CD8-positive, alpha-beta memory T cell (primary cell): ENCODE data around the gene ARHGEF7. TPM values are rescaled to one million over a fixed set of nuclear protein-coding genes. Genes with fewer than 3 reads are reported as not detected.

ENCODE experiments used
- CTCF ChIA-PET: fragments of 350-600 bp; sonication (Branson Sonifier 250); formaldehyde crosslinking; loops from one replicate; lab custom pipeline; 2021; ENCODE audit warnings: antibody characterized with exemption; lab: Charles Lee
- POLR2A ChIA-PET: fragments of 350-600 bp; sonication (Branson Sonifier 250); formaldehyde crosslinking; loops from one replicate; lab custom pipeline; 2021; ENCODE audit warnings: antibody characterized with exemption; lab: Charles Lee
- DNase-seq, 5 donors: peaks; one replicate each; pipeline versions ENCODE4 v3.0.0 to v3.0.0-alpha.2; 2020 to 2022; ENCODE audit warnings: mixed read lengths in 1 of 5
- H3K27ac ChIP-seq: one replicate; pipeline ENCODE4 v1.7.0; 2013; ENCODE audit warnings: low read depth, mild to moderate bottlenecking, low read length, moderate library complexity
- H3K27me3 ChIP-seq: 2 replicates; pipeline ENCODE4 v1.7.0; 2013; ENCODE audit warnings: low read length, mild to moderate bottlenecking; ENCODE audit not compliant: insufficient read depth, poor library complexity, severe bottlenecking
- H3K36me3 ChIP-seq: 2 replicates; pipeline ENCODE4 v1.7.0; 2013; ENCODE audit warnings: mild to moderate bottlenecking, low read length, moderate library complexity; ENCODE audit not compliant: insufficient read depth
- H3K4me1 ChIP-seq: 2 replicates; pipeline ENCODE4 v1.7.0; 2013; ENCODE audit warnings: mild to moderate bottlenecking, low read length, moderate library complexity; ENCODE audit not compliant: insufficient read depth
- H3K4me3 ChIP-seq: 2 replicates; pipeline ENCODE4 v1.7.0; 2013; ENCODE audit warnings: mild to moderate bottlenecking, low read length
- H3K9me3 ChIP-seq: 2 replicates; pipeline ENCODE4 v1.7.0; 2013; ENCODE audit warnings: mild to moderate bottlenecking, low read length
- H3K27ac Mint-ChIP-seq, 8 donors: one replicate each; pipeline ENCODE4 v1.8.0; 2020 to 2021; ENCODE audit warnings: mixed read lengths in 8 of 8, mild to moderate bottlenecking in 6 of 8, inconsistent platforms in 3 of 8, moderate library complexity in 3 of 8
- H3K27me3 Mint-ChIP-seq, 2 donors: one replicate each; pipeline ENCODE4 v1.8.0; 2020 to 2021; ENCODE audit warnings: mixed read lengths in 2 of 2, mild to moderate bottlenecking in 1 of 2, moderate library complexity in 1 of 2
- H3K36me3 Mint-ChIP-seq, 3 donors: one replicate each; pipeline ENCODE4 v1.8.0; 2020 to 2021; ENCODE audit warnings: mixed read lengths in 3 of 3, inconsistent platforms in 1 of 3, mild to moderate bottlenecking in 1 of 3
- H3K4me1 Mint-ChIP-seq, 3 donors: one replicate each; pipeline ENCODE4 v1.8.0; 2020 to 2021; ENCODE audit warnings: mixed read lengths in 3 of 3, inconsistent platforms in 1 of 3, mild to moderate bottlenecking in 1 of 3
- H3K4me3 Mint-ChIP-seq, 7 donors: one replicate each; pipeline ENCODE4 v1.8.0; 2020 to 2021; ENCODE audit warnings: mixed read lengths in 7 of 7, mild to moderate bottlenecking in 6 of 7, moderate library complexity in 4 of 7, inconsistent platforms in 2 of 7
- H3K9me3 Mint-ChIP-seq, 5 donors: one replicate each; pipeline ENCODE4 v1.8.0; 2020 to 2022; ENCODE audit warnings: mixed read lengths in 5 of 5, mild to moderate bottlenecking in 3 of 5, moderate library complexity in 2 of 5, inconsistent platforms in 1 of 5
- polyA plus RNA-seq: library from polyadenylated mRNA; unstranded; fragments of 300-500 nt; fragmentation: Illumina TruSeq; gene quantifications from one replicate; pipeline ENCODE4 v1.2.3, GENCODE V29; 2021
- total RNA-seq, 2 experiments: library from RNA; stranded (reverse); gene quantifications; one replicate each; pipeline ENCODE4 v1.2.3, GENCODE V29; 2021

The ARHGEF7 gene
- total and polyA plus RNA-seq, 3 experiments from 2014 or later = 12.0 to 46.2 (median 45.9) TPM

DNA sequence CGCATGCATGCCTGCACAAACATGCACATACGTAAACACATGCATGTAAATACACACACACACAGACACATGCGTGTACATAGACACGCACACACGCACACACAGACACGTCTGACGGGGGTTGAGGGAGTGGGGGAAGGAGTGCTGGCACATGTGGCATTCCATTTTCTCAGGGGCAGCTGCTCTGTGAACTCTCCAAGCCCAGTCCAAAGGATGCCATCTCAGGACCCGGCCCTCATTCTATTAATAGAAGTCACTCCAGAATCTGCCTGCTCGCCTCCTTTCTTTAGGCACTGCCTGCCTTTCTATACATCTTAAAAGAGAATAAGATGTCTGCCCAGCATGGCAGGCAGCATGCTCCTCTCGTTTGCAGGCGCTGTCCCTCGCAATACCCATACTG, 5.3 kb downstream of the ARHGEF7 start:
- POLR2A ChIA-PET = no interaction called here
- no peak overlapping the region for H3K27ac ChIP-seq
- CTCF ChIA-PET = no interaction called here
- H3K4me1 Mint-ChIP-seq = peaks cover 5 to 7% (median 5%) of the 10 kb centered on the region in 3 donors
- peaks cover 0 to 4% (median 0%) of the 10 kb centered on the region in 5 donors for H3K9me3 Mint-ChIP-seq
- H3K4me3 ChIP-seq = no peak overlapping the region
- H3K27ac Mint-ChIP-seq = peak overlapping the region in 1 of 8 donors; percentile 69
- H3K4me3 Mint-ChIP-seq = no peak overlapping the region
- peaks cover 0 to 5% (median 2%) of the 10 kb centered on the region in 3 donors for H3K36me3 Mint-ChIP-seq
- peaks cover 29 to 64% of the 10 kb centered on the region in 2 donors for H3K27me3 Mint-ChIP-seq
- no peaks in the 10 kb centered on the region for H3K9me3 ChIP-seq
- H3K4me1 ChIP-seq = no peaks in the 10 kb centered on the region
- no peaks in the 10 kb centered on the region for H3K36me3 ChIP-seq
- DNase-seq = no peak
- peaks cover 14% of the 10 kb centered on the region for H3K27me3 ChIP-seq

DNA sequence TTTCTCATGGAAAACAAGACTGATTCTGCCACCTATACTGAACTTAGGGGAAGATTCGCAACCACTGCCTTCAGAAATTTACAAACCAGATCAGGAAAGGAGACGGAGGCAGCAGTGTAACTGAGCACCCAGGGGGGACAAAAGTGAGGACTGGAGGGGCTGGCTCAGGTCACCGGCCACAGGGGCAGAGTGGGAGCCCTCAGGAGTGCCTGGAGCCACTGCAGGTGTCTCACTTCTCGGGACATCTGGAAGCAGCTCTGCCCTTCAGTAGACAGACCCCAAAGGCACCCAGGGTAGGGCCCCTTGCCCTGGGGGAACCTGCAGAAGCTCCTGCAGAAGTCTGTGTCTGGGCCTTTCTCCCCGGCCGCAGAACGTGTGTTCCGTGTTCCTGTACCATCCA, 5.8 kb downstream of the ARHGEF7 start:
- POLR2A ChIA-PET = no interaction called here
- Mint-ChIP-seq H3K36me3 (peaks cover 0 to 5% (median 2%) of the 10 kb centered on the region in 3 donors), H3K9me3 (peaks cover 0 to 3% (median 0%) of the 10 kb centered on the region in 5 donors), H3K4me1 (peaks cover 4 to 5% (median 4%) of the 10 kb centered on the region in 3 donors), H3K27me3 (peaks cover 27 to 66% of the 10 kb centered on the region in 2 donors), H3K4me3 (no peak overlapping the region), H3K27ac (peak overlapping the region in 1 of 8 donors; percentile 69)
- Histone ChIP-seq H3K27ac (no peak overlapping the region), H3K27me3 (peaks cover 13% of the 10 kb centered on the region), H3K36me3 (no peaks in the 10 kb centered on the region), H3K9me3 (no peaks in the 10 kb centered on the region), H3K4me3 (no peak overlapping the region), H3K4me1 (no peaks in the 10 kb centered on the region)
- no peak for DNase-seq
- CTCF ChIA-PET = no interaction called here

DNA sequence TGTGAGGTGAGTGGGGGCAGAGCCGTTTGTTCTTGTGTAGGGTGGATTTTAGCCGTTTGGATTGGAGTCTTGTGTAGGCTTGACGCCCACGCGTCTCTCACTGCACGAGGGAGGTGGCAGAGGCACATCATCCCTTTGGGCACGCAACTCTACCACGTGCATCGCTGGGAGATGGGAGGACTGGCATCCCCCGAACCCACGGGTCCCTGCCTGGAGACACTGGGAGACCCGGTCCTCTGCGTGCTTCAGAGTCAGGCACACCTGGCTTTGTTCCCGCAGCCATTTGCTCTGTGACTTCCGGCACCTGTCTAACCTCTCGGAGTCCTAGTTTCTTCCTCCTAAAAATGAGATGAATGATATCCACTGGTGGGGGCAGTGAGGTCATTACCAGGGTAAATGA, 6.4 kb downstream of the ARHGEF7 start:
- no peak for DNase-seq
- H3K27ac ChIP-seq = no peak overlapping the region
- H3K36me3 Mint-ChIP-seq = peaks cover 0 to 5% (median 0%) of the 10 kb centered on the region in 3 donors
- ChIA-PET CTCF (no interaction called here), POLR2A (no interaction called here)
- no peak overlapping the region for H3K27ac Mint-ChIP-seq
- H3K4me3 Mint-ChIP-seq = no peak overlapping the region
- peaks cover 8% of the 10 kb centered on the region for H3K27me3 ChIP-seq
- no peaks in the 10 kb centered on the region for H3K36me3 ChIP-seq
- no peaks in the 10 kb centered on the region for H3K9me3 Mint-ChIP-seq
- no peak overlapping the region for H3K4me3 ChIP-seq
- no peaks in the 10 kb centered on the region for H3K9me3 ChIP-seq
- no peaks in the 10 kb centered on the region for H3K4me1 Mint-ChIP-seq
- peaks cover 23 to 61% of the 10 kb centered on the region in 2 donors for H3K27me3 Mint-ChIP-seq
- H3K4me1 ChIP-seq = no peaks in the 10 kb centered on the region

DNA sequence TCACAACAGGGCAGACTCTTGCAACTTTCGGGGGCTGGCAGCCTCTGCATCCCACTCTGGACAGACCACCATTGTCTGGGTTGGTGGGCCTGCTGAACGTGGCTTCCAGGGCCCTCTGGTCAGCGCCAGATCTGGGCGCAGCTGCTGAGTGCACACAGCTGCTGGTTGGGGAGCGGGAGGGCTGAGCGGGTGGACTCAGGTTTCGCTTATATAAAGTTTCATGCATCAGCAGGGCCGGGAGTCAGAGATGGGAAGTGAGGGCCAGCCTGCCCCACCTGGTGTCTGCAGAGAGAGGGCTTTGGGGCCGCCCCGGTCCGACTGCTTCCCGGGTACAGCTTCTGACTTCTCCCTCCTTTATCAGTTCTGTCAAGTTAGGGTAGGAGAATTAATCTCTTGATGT, 6.9 kb downstream of the ARHGEF7 start:
- H3K4me1 Mint-ChIP-seq = no peaks in the 10 kb centered on the region
- Histone ChIP-seq H3K36me3 (no peaks in the 10 kb centered on the region), H3K4me3 (no peak overlapping the region), H3K27ac (no peak overlapping the region), H3K4me1 (no peaks in the 10 kb centered on the region), H3K9me3 (no peaks in the 10 kb centered on the region), H3K27me3 (peaks cover 4% of the 10 kb centered on the region)
- ChIA-PET CTCF (no interaction called here), POLR2A (no interaction called here)
- H3K9me3 Mint-ChIP-seq = no peaks in the 10 kb centered on the region
- no peak for DNase-seq
- H3K4me3 Mint-ChIP-seq = peak overlapping the region in 1 of 7 donors; percentile 13
- peaks cover 19 to 61% of the 10 kb centered on the region in 2 donors for H3K27me3 Mint-ChIP-seq
- H3K27ac Mint-ChIP-seq = no peak overlapping the region
- H3K36me3 Mint-ChIP-seq = peaks cover 0 to 5% (median 0%) of the 10 kb centered on the region in 3 donors

DNA sequence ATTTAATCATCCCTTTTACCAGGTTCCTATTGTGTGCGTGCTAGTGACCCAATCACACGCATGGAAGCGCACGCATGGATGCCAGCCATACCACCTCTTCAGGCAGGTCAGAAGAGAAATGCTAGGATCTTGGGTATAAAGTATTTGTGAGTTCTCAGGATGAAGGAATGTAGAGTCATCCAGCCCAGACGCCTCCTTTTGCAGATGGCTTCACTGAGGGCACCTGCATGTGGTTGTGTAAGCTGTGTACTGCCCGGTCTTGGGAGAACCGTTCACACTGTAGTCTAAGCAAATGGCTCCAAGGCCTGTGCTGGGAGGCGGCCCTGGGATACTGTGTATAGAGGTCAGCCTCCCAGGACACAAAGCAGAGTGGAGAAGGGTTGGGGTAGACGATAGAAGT, 7.5 kb downstream of the ARHGEF7 start:
- Mint-ChIP-seq H3K4me1 (no peaks in the 10 kb centered on the region), H3K9me3 (no peaks in the 10 kb centered on the region), H3K27me3 (peaks cover 14 to 56% of the 10 kb centered on the region in 2 donors), H3K36me3 (peaks cover 0 to 5% (median 0%) of the 10 kb centered on the region in 3 donors), H3K27ac (no peak overlapping the region), H3K4me3 (no peak overlapping the region)
- Histone ChIP-seq H3K36me3 (no peaks in the 10 kb centered on the region), H3K27me3 (peaks cover 4% of the 10 kb centered on the region), H3K4me1 (no peaks in the 10 kb centered on the region), H3K27ac (no peak overlapping the region), H3K4me3 (no peak overlapping the region), H3K9me3 (no peaks in the 10 kb centered on the region)
- ChIA-PET POLR2A (no interaction called here), CTCF (no interaction called here)
- DNase-seq = no peak

DNA sequence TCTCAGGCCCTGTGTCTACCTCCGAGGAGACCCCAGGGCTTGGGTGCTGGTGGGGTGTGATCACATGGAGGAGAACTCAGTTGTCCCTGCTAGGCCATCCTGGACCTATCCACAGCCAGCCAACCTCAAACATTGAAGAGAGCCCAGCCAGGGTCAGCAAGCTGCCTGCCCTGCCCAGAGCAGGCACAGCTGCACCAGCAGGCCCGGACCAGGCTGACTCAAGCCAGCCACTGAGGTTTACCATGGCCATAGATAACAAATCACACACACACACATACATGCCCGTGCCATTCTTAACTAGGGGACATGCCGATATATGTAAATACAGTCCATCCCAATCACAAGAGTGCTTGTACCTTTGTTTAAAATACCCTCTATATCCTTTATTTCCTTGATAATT, 8.1 kb downstream of the ARHGEF7 start:
- no peaks in the 10 kb centered on the region for H3K9me3 Mint-ChIP-seq
- POLR2A ChIA-PET = no interaction called here

DNA sequence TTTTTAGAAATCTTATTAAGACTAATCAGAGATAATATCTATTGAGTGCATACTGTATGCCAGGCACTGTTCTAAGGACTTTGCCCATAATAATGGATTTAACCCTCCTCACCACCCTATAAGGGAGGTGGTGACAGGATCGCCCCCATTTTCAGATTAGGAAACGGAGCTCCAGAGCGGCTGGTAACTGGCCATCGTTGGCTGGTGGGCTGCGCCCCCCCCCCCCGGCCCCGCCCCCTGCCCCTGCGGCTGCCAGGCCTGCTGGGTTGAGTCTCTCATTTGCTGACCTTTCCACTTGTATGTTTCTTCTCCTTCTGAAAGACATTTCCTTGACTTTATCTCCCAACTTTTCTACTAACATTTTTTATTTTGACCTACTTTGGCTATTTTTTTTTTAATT, 8.5 kb downstream of the ARHGEF7 start:
- H3K4me1 ChIP-seq = no peaks in the 10 kb centered on the region
- no peaks in the 10 kb centered on the region for H3K4me1 Mint-ChIP-seq
- no peaks in the 10 kb centered on the region for H3K9me3 ChIP-seq
- H3K4me3 Mint-ChIP-seq = no peak overlapping the region
- H3K36me3 ChIP-seq = no peaks in the 10 kb centered on the region
- ChIA-PET CTCF (no interaction called here), POLR2A (no interaction called here)
- H3K27ac ChIP-seq = no peak overlapping the region
- H3K4me3 ChIP-seq = no peak overlapping the region
- DNase-seq = no peak
- H3K9me3 Mint-ChIP-seq = no peaks in the 10 kb centered on the region
- no peak overlapping the region for H3K27ac Mint-ChIP-seq
- peaks cover 0 to 5% (median 0%) of the 10 kb centered on the region in 3 donors for H3K36me3 Mint-ChIP-seq
- H3K27me3 ChIP-seq = no peaks in the 10 kb centered on the region
- peaks cover 6 to 50% of the 10 kb centered on the region in 2 donors for H3K27me3 Mint-ChIP-seq

More for the DNA sequence above, 8.1 kb downstream of the ARHGEF7 start:
- peaks cover 10 to 54% of the 10 kb centered on the region in 2 donors for H3K27me3 Mint-ChIP-seq
- Histone ChIP-seq H3K27ac (no peak overlapping the region), H3K36me3 (no peaks in the 10 kb centered on the region), H3K4me3 (no peak overlapping the region), H3K9me3 (no peaks in the 10 kb centered on the region), H3K27me3 (peaks cover 2% of the 10 kb centered on the region), H3K4me1 (no peaks in the 10 kb centered on the region)
- no peak overlapping the region for H3K4me3 Mint-ChIP-seq
- H3K36me3 Mint-ChIP-seq = peaks cover 0 to 5% (median 0%) of the 10 kb centered on the region in 3 donors
- no peak overlapping the region for H3K27ac Mint-ChIP-seq
- CTCF ChIA-PET = no interaction called here
- DNase-seq = no peak
- H3K4me1 Mint-ChIP-seq = no peaks in the 10 kb centered on the region

DNA sequence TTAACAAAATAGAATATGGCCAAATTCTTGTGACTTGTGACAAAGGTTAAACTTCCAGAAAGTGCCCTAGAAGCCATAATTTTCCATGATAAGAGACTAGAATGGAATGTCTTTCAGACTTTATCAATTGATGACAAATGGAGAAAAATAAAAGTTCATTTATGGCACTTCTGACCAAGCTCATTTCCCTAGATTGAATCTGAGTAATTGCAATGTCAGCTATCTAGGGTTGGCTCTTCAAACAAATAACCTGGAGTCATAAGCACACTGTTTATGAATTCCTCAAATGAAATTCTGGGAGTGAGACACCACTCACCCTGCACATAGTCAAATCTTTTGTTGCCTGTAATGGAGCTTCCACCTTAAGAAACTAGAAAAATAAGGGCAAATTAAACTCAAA, 11.4 kb downstream of the ARHGEF7 start:
- H3K27me3 Mint-ChIP-seq = peaks cover 12 to 29% of the 10 kb centered on the region in 2 donors
- no peaks in the 10 kb centered on the region for H3K4me1 Mint-ChIP-seq

More for the DNA sequence above, 11.4 kb downstream of the ARHGEF7 start:
- no peaks in the 10 kb centered on the region for H3K9me3 Mint-ChIP-seq
- peaks cover 0 to 5% (median 0%) of the 10 kb centered on the region in 3 donors for H3K36me3 Mint-ChIP-seq
- POLR2A ChIA-PET = no interaction called here
- CTCF ChIA-PET = no interaction called here
- H3K27me3 ChIP-seq = no peaks in the 10 kb centered on the region
- no peak overlapping the region for H3K4me3 ChIP-seq
- H3K27ac Mint-ChIP-seq = no peak overlapping the region
- H3K9me3 ChIP-seq = no peaks in the 10 kb centered on the region
- no peak for DNase-seq
- H3K27ac ChIP-seq = no peak overlapping the region
- no peaks in the 10 kb centered on the region for H3K4me1 ChIP-seq
- H3K4me3 Mint-ChIP-seq = no peak overlapping the region
- H3K36me3 ChIP-seq = no peaks in the 10 kb centered on the region
